K562 (cell line): ENCODE results near the gene AK5. TPM values are rescaled to one million over a fixed set of nuclear protein-coding genes. Genes with fewer than 3 reads are reported as not detected.

Experiments used
- ATAC-seq: fragments of 200-7000 bp; cut with Tn5 transposase; 3 replicates; pipeline ENCODE4 v1.9.1; 2020; ENCODE audit warnings: moderate library complexity
- BruUV-seq: library from RNA; stranded (reverse); fragments of 400-500 nt; replicated peaks from 2 replicates; lab custom pipeline; 2021; lab: Mats Ljungman, UMichigan
- CTCF ChIA-PET: fragments of 300-600 bp; formaldehyde crosslinking; extraction: SDS; loops from one replicate; lab custom pipeline; 2021; ENCODE audit warnings: low intra/inter-chr PET ratio; lab: Yijun Ruan, JAX
- POLR2A ChIA-PET: fragments of 300-600, 350-650 bp; sonication (Branson Sonifier 250); formaldehyde crosslinking; extraction: SDS; loops from one replicate; lab custom pipeline; 2021; ENCODE audit warnings: antibody characterized with exemption, inconsistent platforms; lab: Yijun Ruan, JAX
- DNase-seq, 4 experiments: peaks; one replicate each; pipeline versions ENCODE4 v3.0.0 to v3.0.0-alpha.2; 2011 to 2018; ENCODE audit warnings: low spot score in 3 of 4, mixed read lengths in 3 of 4; ENCODE audit errors: extremely low read depth in 1 of 4
- FAIRE-seq: peaks from 2 replicates; lab custom pipeline; 2011; peaks lifted over from hg19 to GRCh38; lab: Jason Lieb, UNC
- H2AFZ ChIP-seq: 2 replicates; pipeline ENCODE4 v1.6.0; 2011; ENCODE audit warnings: low read depth, low read length, control low read depth, inconsistent platforms
- H3K27ac ChIP-seq: fragments of 200-600 bp; 3 replicates; pipeline ENCODE4 v1.8.0; 2011; ENCODE audit warnings: low read depth, mild to moderate bottlenecking, control low read depth, inconsistent platforms, low read length, moderate library complexity, mixed read lengths; ENCODE audit errors: extremely low read depth
- H3K27me3 ChIP-seq, 2 experiments: fragments of 300-600 bp in 1 of 2; 2 replicates in 1 of 2; 3 replicates in 1 of 2; pipeline versions ENCODE4 v1.6.0 to v1.8.0; 2011; ENCODE audit warnings: inconsistent platforms in 2 of 2, low read length in 2 of 2, mild to moderate bottlenecking in 1 of 2, mixed read lengths in 1 of 2, moderate library complexity in 1 of 2; ENCODE audit not compliant: control insufficient read depth in 2 of 2, insufficient read depth in 2 of 2
- H3K36me3 ChIP-seq: fragments of 300-600 bp; 3 replicates; pipeline ENCODE4 v1.8.0; 2011; ENCODE audit warnings: mild to moderate bottlenecking, low read length, inconsistent platforms; ENCODE audit not compliant: control insufficient read depth, insufficient read depth
- H3K4me1 ChIP-seq, 2 experiments: fragments of 200-600 bp in 1 of 2; replicated peaks in 1 of 2; 2 replicates in 1 of 2; 3 replicates in 1 of 2; pipeline versions ENCODE4 v1.5.1 to v1.8.0; 2011; ENCODE audit warnings: inconsistent platforms in 2 of 2, low read length in 2 of 2, mild to moderate bottlenecking in 1 of 2, mixed read lengths in 1 of 2, moderate library complexity in 1 of 2; ENCODE audit not compliant: control insufficient read depth in 2 of 2, insufficient read depth in 2 of 2
- H3K4me2 ChIP-seq: 2 replicates; pipeline ENCODE4 v1.6.1; 2011; ENCODE audit warnings: low read length, control low read depth, inconsistent platforms, mixed read lengths; ENCODE audit not compliant: insufficient read depth
- H3K4me3 ChIP-seq: fragments of 200-600 bp; sonication (generic), shearing (Covaris generic); 2 replicates; pipeline ENCODE4 v1.5.1; 2016; ENCODE audit warnings: control low read depth, inconsistent platforms
- H3K79me2 ChIP-seq: fragments of 200-600 bp; 3 replicates; pipeline ENCODE4 v1.8.0; 2011; ENCODE audit warnings: low read length, inconsistent platforms; ENCODE audit not compliant: control insufficient read depth, insufficient read depth
- H3K9ac ChIP-seq, 2 experiments: 2 replicates each; pipeline versions ENCODE4 v1.6.0 to v1.6.1; 2011; ENCODE audit warnings: low read depth in 2 of 2, low read length in 2 of 2, control low read depth in 1 of 2, inconsistent platforms in 1 of 2, mild to moderate bottlenecking in 1 of 2, mixed read lengths in 1 of 2; ENCODE audit not compliant: insufficient read depth in 1 of 2
- H3K9me1 ChIP-seq: one replicate; pipeline ENCODE4 v1.6.0; 2011; ENCODE audit warnings: inconsistent platforms, mild to moderate bottlenecking, low read length, moderate library complexity; ENCODE audit not compliant: control insufficient read depth, insufficient read depth
- H3K9me3 ChIP-seq: replicated peaks from 2 replicates; pipeline ENCODE4 v1.5.1; 2011; ENCODE audit warnings: low read depth, low read length, inconsistent platforms; ENCODE audit not compliant: control insufficient read depth, insufficient read depth
- H4K20me1 ChIP-seq: replicated peaks from 2 replicates; pipeline ENCODE4 v1.6.1; 2011; ENCODE audit warnings: low read length, inconsistent platforms, mixed read lengths; ENCODE audit not compliant: control insufficient read depth, insufficient read depth
- MEIS2 ChIP-seq: fragments of 450-650 bp; IDR thresholded peaks from 2 replicates; pipeline ENCODE4 v1.6.1; 2014; ENCODE audit warnings: mild to moderate bottlenecking; ENCODE audit not compliant: partially characterized antibody
- RNF2 ChIP-seq: sonication (generic); IDR thresholded peaks from 2 replicates; pipeline ENCODE4 v1.6.1; 2016
- WGBS: fragments of 100-300 bp; shearing (Covaris generic); methylation state at CpG from one replicate; pipeline ENCODE4 v1.1.6; 2016; ENCODE audit warnings: low coverage, mixed read lengths; ENCODE audit not compliant: insufficient coverage; ENCODE audit errors: missing lambda C conversion rate; 5-methylcytosine and 5-hydroxymethylcytosine counted together
- in situ Hi-C: fragments of 300-500 bp; cut with MboI; formaldehyde crosslinking; loops from 4 replicates; pipeline ENCODE4 v1.15.0; 2018; ENCODE audit warnings: inconsistent platforms, mixed read lengths
- intact Hi-C: fragments of 100-400 bp; cut with micrococcal nuclease; formaldehyde crosslinking; loops from 2 replicates; pipeline ENCODE4 v1.14.2; 2022
- polyA plus RNA-seq, 8 experiments: library from polyadenylated mRNA; depleted of rRNA in 4 of 8; stranded (reverse) in 5 of 8; unstranded in 3 of 8; fragments of >200 nt; fragmentation: Nextera tagmentation in 2 of 8; fragmentation: Illumina TruSeq in 1 of 8; extraction: Ambion mirVana in 2 of 8; extraction: Trizol in 1 of 8; gene quantifications; 2 replicates each; pipeline versions ENCODE4 v1.2.1 to v1.2.3, GENCODE V29; 2011 to 2014; ENCODE audit warnings: inconsistent platforms in 1 of 8, missing spikeins in 1 of 8
- total RNA-seq, 7 experiments: library from RNA; depleted of rRNA in 6 of 7; stranded (reverse); fragments of >200 nt in 6 of 7; fragmentation: Illumina TruSeq in 2 of 7; extraction: Trizol in 2 of 7; gene quantifications; 2 replicates each; pipeline versions ENCODE4 v1.2.1 to v1.2.3, GENCODE V29; 2011 to 2021; ENCODE audit warnings: low replicate concordance in 1 of 7
- TF ChIP-seq, protein P1 (sequence below), 2 experiments: IDR thresholded peaks in 1 of 2; conservative IDR thresholded peaks in 1 of 2; 2 replicates each; pipeline ENCODE4 v1.6.1; 2016; ENCODE audit warnings: low read depth in 2 of 2, mild to moderate bottlenecking in 1 of 2, missing compliant biosample characterization in 1 of 2, missing genetic modification characterization in 1 of 2, moderate library complexity in 1 of 2
- TF ChIP-seq, protein P2 (sequence below): fragments of 450-650 bp; IDR thresholded peaks from 2 replicates; pipeline ENCODE4 v1.6.1; 2016
- TF ChIP-seq, protein P3 (sequence below): fragments of 450-650 bp; IDR thresholded peaks from 2 replicates; pipeline ENCODE4 v1.6.1; 2018; ENCODE audit not compliant: partially characterized antibody

AK5 gene
- total and polyA plus RNA-seq, 9 of the 15 experiments (the other 6 are each of a cell fraction or from before 2014, with no cell fraction given) = 0.06 TPM; not detected in 8

DNA sequence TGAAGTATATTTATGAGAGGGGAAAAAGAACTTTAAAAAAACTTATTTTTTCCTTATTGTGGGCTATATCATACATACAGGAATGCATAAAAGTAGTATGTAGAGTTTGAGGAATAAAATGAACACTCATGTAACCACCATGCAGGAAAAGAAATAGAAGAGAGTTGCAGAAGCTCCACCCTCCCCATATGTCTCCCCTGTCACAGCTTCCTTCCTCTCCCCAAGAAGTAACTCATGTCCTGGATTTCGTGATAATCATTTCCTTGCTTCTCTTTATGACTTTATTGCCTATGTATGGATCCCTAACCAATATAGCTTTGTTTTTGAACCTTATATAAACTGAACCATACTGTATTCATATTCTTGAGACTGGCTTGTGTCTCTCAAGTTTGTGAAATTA, 274.2 kb downstream of the AK5 start:
- H3K4me2 ChIP-seq = no peak overlapping the region
- intact Hi-C loops (no loop called here), in situ Hi-C loops (no loop called here)
- no peaks in the 10 kb centered on the region for H3K9me1 ChIP-seq
- no peaks in the 10 kb centered on the region for H3K27me3 ChIP-seq
- no peak for DNase-seq
- no peaks in the 10 kb centered on the region for H3K9me3 ChIP-seq
- H3K4me3 ChIP-seq = no peak overlapping the region
- no peaks in the 10 kb centered on the region for H3K79me2 ChIP-seq
- H3K36me3 ChIP-seq = 0 out of 3 replicates have a peak, but pooled peaks cover 2% of the 10 kb centered on the region
- no TSS peak for BruUV-seq
- ChIA-PET CTCF (no interaction called here), POLR2A (interaction anchor here (0.8 to 1.8 kb wide), 4 partner anchors 10 to 44 kb away, joined by 3 to 6 read pairs (median 4); no protein-coding TSS in a partner anchor)
- H4K20me1 ChIP-seq = no peaks in the 10 kb centered on the region
- 0 out of 5 replicates have a peak, but pooled peaks cover 0 to 5% of the 10 kb centered on the region in 2 experiments for H3K4me1 ChIP-seq
- H3K27ac ChIP-seq = no peak overlapping the region
- no peak overlapping the region for H3K9ac ChIP-seq
- WGBS = 9% methylated on average over 1 of the region's 1 CpG
- TF ChIP-seq, protein P1, sequence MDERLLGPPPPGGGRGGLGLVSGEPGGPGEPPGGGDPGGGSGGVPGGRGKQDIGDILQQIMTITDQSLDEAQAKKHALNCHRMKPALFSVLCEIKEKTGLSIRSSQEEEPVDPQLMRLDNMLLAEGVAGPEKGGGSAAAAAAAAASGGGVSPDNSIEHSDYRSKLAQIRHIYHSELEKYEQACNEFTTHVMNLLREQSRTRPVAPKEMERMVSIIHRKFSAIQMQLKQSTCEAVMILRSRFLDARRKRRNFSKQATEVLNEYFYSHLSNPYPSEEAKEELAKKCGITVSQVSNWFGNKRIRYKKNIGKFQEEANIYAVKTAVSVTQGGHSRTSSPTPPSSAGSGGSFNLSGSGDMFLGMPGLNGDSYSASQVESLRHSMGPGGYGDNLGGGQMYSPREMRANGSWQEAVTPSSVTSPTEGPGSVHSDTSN (CRISPR knock-in tag; IDR thresholded peaks at IDR 0.05; ENCODE audit: low read depth) = no peak
- TF ChIP-seq, protein P1 (tag; conservative IDR thresholded peaks at IDR 0.05; ENCODE audit: low read depth) = peak; percentile 34
- TF ChIP-seq, protein P2, sequence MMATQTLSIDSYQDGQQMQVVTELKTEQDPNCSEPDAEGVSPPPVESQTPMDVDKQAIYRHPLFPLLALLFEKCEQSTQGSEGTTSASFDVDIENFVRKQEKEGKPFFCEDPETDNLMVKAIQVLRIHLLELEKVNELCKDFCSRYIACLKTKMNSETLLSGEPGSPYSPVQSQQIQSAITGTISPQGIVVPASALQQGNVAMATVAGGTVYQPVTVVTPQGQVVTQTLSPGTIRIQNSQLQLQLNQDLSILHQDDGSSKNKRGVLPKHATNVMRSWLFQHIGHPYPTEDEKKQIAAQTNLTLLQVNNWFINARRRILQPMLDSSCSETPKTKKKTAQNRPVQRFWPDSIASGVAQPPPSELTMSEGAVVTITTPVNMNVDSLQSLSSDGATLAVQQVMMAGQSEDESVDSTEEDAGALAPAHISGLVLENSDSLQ = 0 out of 2 replicates have a peak, but pooled peaks have one; percentile 30
- TF ChIP-seq, protein P3, sequence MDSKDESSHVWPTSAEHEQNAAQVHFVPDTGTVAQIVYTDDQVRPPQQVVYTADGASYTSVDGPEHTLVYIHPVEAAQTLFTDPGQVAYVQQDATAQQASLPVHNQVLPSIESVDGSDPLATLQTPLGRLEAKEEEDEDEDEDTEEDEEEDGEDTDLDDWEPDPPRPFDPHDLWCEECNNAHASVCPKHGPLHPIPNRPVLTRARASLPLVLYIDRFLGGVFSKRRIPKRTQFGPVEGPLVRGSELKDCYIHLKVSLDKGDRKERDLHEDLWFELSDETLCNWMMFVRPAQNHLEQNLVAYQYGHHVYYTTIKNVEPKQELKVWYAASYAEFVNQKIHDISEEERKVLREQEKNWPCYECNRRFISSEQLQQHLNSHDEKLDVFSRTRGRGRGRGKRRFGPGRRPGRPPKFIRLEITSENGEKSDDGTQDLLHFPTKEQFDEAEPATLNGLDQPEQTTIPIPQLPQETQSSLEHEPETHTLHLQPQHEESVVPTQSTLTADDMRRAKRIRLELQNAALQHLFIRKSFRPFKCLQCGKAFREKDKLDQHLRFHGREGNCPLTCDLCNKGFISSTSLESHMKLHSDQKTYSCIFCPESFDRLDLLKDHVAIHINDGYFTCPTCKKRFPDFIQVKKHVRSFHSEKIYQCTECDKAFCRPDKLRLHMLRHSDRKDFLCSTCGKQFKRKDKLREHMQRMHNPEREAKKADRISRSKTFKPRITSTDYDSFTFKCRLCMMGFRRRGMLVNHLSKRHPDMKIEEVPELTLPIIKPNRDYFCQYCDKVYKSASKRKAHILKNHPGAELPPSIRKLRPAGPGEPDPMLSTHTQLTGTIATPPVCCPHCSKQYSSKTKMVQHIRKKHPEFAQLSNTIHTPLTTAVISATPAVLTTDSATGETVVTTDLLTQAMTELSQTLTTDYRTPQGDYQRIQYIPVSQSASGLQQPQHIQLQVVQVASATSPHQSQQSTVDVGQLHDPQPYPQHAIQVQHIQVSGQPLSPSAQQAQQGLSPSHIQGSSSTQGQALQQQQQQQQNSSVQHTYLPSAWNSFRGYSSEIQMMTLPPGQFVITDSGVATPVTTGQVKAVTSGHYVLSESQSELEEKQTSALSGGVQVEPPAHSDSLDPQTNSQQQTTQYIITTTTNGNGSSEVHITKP = peak; percentile 39
- TF ChIP-seq RNF2 = no peak
- TF ChIP-seq MEIS2 = peak; percentile 26
- FAIRE-seq = no peak
- 0 out of 3 replicates have a peak, but pooled peaks have one; percentile 14 for ATAC-seq
- no peak overlapping the region for H2AFZ ChIP-seq
